Measurements from ENCODE around the gene LTA4H.
"Not testable (repeated sequence)": the region's sequence is repeated elsewhere in the genome, so short reads cannot be mapped to it uniquely, and the experiment has no call there.

LTA4H gene

DNA sequence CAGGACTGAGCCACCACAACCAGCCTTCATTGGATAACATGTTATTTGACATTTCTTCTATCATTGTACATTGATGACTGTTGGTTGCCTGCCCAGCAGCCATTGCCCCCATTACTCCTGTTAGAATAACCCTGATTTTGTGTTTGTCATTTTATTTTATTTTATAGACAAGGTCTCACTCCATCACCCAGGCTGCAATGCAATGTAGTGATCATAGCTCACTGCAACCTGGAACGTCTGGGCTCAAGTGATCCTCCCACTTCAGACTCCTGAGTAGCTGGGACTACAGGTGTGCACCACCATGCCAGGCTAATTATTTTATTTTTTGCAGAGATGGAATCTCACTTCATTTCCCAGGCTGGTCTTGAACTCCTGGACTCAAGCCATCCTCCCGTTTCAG lies 33.2 kb upstream of the LTA4H start:
- Histone ChIP-seq H3K4me3 (ENCODE audit: low read length) (no peak overlapping the region), H2BK120ac (ENCODE audit: low read depth, low read length) (no peak overlapping the region), H3K79me2 (ENCODE audit: control insufficient read depth, insufficient read depth, low read length) (no peaks in the 10 kb centered on the region), H2BK5ac (ENCODE audit: low read length) (no peak overlapping the region), H2BK15ac (replicated peaks; ENCODE audit: low read depth) (no peak overlapping the region), H3K4me2 (ENCODE audit: low read length) (no peak overlapping the region), H3K18ac (ENCODE audit: low read length) (no peak overlapping the region), H3K9ac (ENCODE audit: low read length) (no peak overlapping the region), H3K27me3 (ENCODE audit: insufficient read depth, low read length, poor library complexity) (no peaks in the 10 kb centered on the region), H3K4ac (ENCODE audit: low read depth, low read length) (no peak overlapping the region), H4K5ac (ENCODE audit: low read length) (no peak overlapping the region), H2AK5ac (ENCODE audit: low read length) (no peak overlapping the region), H3K36me3 (ENCODE audit: control insufficient read depth, insufficient read depth, low read length) (no peaks in the 10 kb centered on the region), H3K56ac (ENCODE audit: low read length) (no peak overlapping the region), H3K27ac (ENCODE audit: low read depth, low read length) (no peak overlapping the region), H3K23ac (ENCODE audit: low read length) (no peak overlapping the region), H4K8ac (ENCODE audit: low read depth, low read length) (no peak overlapping the region), H3K4me1 (ENCODE audit: control insufficient read depth, low read depth, low read length) (no peaks in the 10 kb centered on the region), H3K79me1 (ENCODE audit: low read length) (no peaks in the 10 kb centered on the region)
- no peak for DNase-seq
- WGBS (ENCODE audit: extremely low coverage, insufficient coverage, low lambda C conversion rate), result no CpG with 5 or more reads among the region's 2 CpGs

DNA sequence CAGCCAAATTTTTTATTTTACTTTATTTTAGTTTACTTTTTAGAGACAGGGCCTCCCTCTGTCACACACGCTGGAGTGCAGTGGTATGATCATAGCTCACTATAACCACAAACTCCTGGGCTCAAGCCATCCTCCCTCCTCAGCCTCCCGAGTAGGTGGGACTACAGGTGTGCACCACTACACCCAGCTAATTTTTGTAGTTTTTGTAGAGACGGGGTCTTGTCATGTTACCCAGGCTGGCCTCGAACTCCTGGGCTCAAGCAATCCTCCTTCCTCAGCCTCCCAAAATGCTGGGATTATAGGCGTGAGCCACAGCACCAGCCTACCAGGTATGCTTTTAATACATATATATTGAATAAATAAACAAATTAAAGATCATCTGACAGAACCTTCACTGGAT lies 32.7 kb upstream of the LTA4H start:
- H4K5ac ChIP-seq (ENCODE audit: low read length), result no peak overlapping the region
- H3K27me3 ChIP-seq (ENCODE audit: insufficient read depth, low read length, poor library complexity), result no peaks in the 10 kb centered on the region
- no peak overlapping the region for H3K27ac ChIP-seq (ENCODE audit: low read depth, low read length)
- DNase-seq, result no peak
- H2BK15ac ChIP-seq (replicated peaks; ENCODE audit: low read depth), result no peak overlapping the region
- no CpG with 5 or more reads among the region's 5 CpGs for WGBS (ENCODE audit: extremely low coverage, insufficient coverage, low lambda C conversion rate)
- no peak overlapping the region for H4K8ac ChIP-seq (ENCODE audit: low read depth, low read length)
- no peaks in the 10 kb centered on the region for H3K36me3 ChIP-seq (ENCODE audit: control insufficient read depth, insufficient read depth, low read length)
- H3K79me1 ChIP-seq (ENCODE audit: low read length), result no peaks in the 10 kb centered on the region
- H3K79me2 ChIP-seq (ENCODE audit: control insufficient read depth, insufficient read depth, low read length), result no peaks in the 10 kb centered on the region
- H3K23ac ChIP-seq (ENCODE audit: low read length), result no peak overlapping the region
- H3K4ac ChIP-seq (ENCODE audit: low read depth, low read length), result no peak overlapping the region
- H3K18ac ChIP-seq (ENCODE audit: low read length), result no peak overlapping the region
- no peak overlapping the region for H3K4me3 ChIP-seq (ENCODE audit: low read length)
- no peak overlapping the region for H2BK120ac ChIP-seq (ENCODE audit: low read depth, low read length)
- no peaks in the 10 kb centered on the region for H3K4me1 ChIP-seq (ENCODE audit: control insufficient read depth, low read depth, low read length)
- H3K56ac ChIP-seq (ENCODE audit: low read length), result no peak overlapping the region
- no peak overlapping the region for H3K4me2 ChIP-seq (ENCODE audit: low read length)
- no peak overlapping the region for H3K9ac ChIP-seq (ENCODE audit: low read length)
- no peak overlapping the region for H2BK5ac ChIP-seq (ENCODE audit: low read length)
- H2AK5ac ChIP-seq (ENCODE audit: low read length), result no peak overlapping the region

DNA sequence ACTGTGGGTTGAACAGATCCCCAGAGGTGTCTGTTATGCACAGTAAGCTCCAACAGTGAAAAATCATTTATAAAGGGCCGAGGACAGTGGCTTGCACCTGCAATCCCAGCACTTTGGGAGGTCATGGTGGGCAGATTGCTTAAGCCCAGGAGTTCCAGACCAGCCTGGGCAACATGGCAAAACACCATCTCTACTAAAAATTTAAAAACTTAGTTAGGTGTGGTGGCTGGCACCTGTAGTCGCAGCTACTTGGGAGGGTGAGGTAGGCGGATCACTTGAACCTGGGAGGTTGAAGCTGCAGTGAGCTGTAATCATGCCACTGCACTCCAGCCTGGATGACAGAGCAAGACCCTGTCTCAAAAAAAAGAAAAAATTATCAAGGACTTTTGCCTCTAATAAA lies 30.4 kb upstream of the LTA4H start:
- not testable (repeated sequence) for H3K23ac ChIP-seq (ENCODE audit: low read length); H3K4ac ChIP-seq (ENCODE audit: low read depth, low read length); H4K5ac ChIP-seq (ENCODE audit: low read length); H2AK5ac ChIP-seq (ENCODE audit: low read length); H3K4me2 ChIP-seq (ENCODE audit: low read length); H3K27me3 ChIP-seq (ENCODE audit: insufficient read depth, low read length, poor library complexity); H3K27ac ChIP-seq (ENCODE audit: low read depth, low read length); H2BK120ac ChIP-seq (ENCODE audit: low read depth, low read length); H3K79me1 ChIP-seq (ENCODE audit: low read length); DNase-seq; H3K4me3 ChIP-seq (ENCODE audit: low read length); H2BK5ac ChIP-seq (ENCODE audit: low read length); H3K18ac ChIP-seq (ENCODE audit: low read length); H4K8ac ChIP-seq (ENCODE audit: low read depth, low read length); H3K56ac ChIP-seq (ENCODE audit: low read length); H3K79me2 ChIP-seq (ENCODE audit: control insufficient read depth, insufficient read depth, low read length); H3K36me3 ChIP-seq (ENCODE audit: control insufficient read depth, insufficient read depth, low read length); H3K9ac ChIP-seq (ENCODE audit: low read length); H3K4me1 ChIP-seq (ENCODE audit: control insufficient read depth, low read depth, low read length); H2BK15ac ChIP-seq (replicated peaks; ENCODE audit: low read depth)
- WGBS (ENCODE audit: extremely low coverage, insufficient coverage, low lambda C conversion rate), result no CpG with 5 or more reads among the region's 3 CpGs

DNA sequence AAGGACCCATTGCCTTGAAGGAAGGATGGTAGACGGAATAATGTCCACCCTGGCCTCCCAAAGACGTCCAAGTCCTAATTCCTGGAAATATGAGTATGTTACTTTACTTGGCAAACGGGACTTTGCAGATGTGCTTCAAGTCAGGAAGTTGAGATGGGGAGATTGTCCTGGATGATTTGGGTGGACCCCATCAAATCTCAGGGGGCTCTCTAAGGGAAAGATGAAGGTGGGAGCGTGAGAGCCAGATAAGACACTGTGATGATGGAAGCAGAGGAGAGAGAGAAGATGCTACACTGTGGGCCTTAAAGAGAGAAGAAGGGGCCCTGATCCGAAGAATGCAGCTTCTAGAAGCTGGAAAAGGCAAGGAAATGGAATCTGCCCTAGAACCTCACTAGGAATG lies 29.6 kb upstream of the LTA4H start:
- no peak overlapping the region for H3K27ac ChIP-seq (ENCODE audit: low read depth, low read length)
- H4K5ac ChIP-seq (ENCODE audit: low read length), result no peak overlapping the region
- no peak overlapping the region for H3K4me3 ChIP-seq (ENCODE audit: low read length)
- WGBS (ENCODE audit: extremely low coverage, insufficient coverage, low lambda C conversion rate), result no CpG with 5 or more reads among the region's 5 CpGs
- H4K8ac ChIP-seq (ENCODE audit: low read depth, low read length), result no peak overlapping the region
- DNase-seq, result no peak
- H3K79me2 ChIP-seq (ENCODE audit: control insufficient read depth, insufficient read depth, low read length), result no peaks in the 10 kb centered on the region
- no peak overlapping the region for H2BK5ac ChIP-seq (ENCODE audit: low read length)
- no peak overlapping the region for H2BK15ac ChIP-seq (replicated peaks; ENCODE audit: low read depth)
- H3K4ac ChIP-seq (ENCODE audit: low read depth, low read length), result no peak overlapping the region
- no peaks in the 10 kb centered on the region for H3K36me3 ChIP-seq (ENCODE audit: control insufficient read depth, insufficient read depth, low read length)
- no peak overlapping the region for H3K9ac ChIP-seq (ENCODE audit: low read length)
- H3K27me3 ChIP-seq (ENCODE audit: insufficient read depth, low read length, poor library complexity), result no peaks in the 10 kb centered on the region
- no peak overlapping the region for H2BK120ac ChIP-seq (ENCODE audit: low read depth, low read length)
- H3K18ac ChIP-seq (ENCODE audit: low read length), result no peak overlapping the region
- H2AK5ac ChIP-seq (ENCODE audit: low read length), result no peak overlapping the region
- H3K4me1 ChIP-seq (ENCODE audit: control insufficient read depth, low read depth, low read length), result no peaks in the 10 kb centered on the region
- H3K79me1 ChIP-seq (ENCODE audit: low read length), result no peaks in the 10 kb centered on the region
- H3K23ac ChIP-seq (ENCODE audit: low read length), result no peak overlapping the region
- H3K56ac ChIP-seq (ENCODE audit: low read length), result no peak overlapping the region
- H3K4me2 ChIP-seq (ENCODE audit: low read length), result no peak overlapping the region

DNA sequence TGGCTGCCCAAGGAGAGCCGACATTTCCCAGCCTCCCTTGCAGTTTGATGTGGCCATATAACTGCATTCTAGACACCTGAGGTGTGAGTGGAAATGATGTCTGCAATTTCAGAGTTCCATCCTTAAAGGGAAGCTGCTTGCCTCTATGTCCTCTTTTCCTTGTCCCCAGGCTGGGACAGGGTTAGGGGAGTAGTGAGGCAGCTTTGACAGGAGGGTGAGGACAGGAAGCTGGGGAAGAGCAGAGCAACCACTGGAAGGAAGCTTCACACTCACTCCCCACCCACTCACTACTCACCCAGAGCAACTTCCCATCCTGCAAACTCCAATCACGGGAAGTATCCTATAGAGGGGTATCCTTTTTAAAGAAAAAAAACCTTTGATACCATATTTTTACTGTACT lies 28.9 kb upstream of the LTA4H start:
- Histone ChIP-seq H3K9ac (ENCODE audit: low read length) (no peak overlapping the region), H2AK5ac (ENCODE audit: low read length) (no peak overlapping the region), H3K56ac (ENCODE audit: low read length) (no peak overlapping the region), H3K23ac (ENCODE audit: low read length) (no peak overlapping the region), H3K18ac (ENCODE audit: low read length) (no peak overlapping the region), H3K27me3 (ENCODE audit: insufficient read depth, low read length, poor library complexity) (no peaks in the 10 kb centered on the region), H3K36me3 (ENCODE audit: control insufficient read depth, insufficient read depth, low read length) (no peaks in the 10 kb centered on the region), H2BK5ac (ENCODE audit: low read length) (no peak overlapping the region), H3K4me3 (ENCODE audit: low read length) (no peak overlapping the region), H4K8ac (ENCODE audit: low read depth, low read length) (no peak overlapping the region), H3K79me1 (ENCODE audit: low read length) (no peaks in the 10 kb centered on the region), H2BK15ac (replicated peaks; ENCODE audit: low read depth) (no peak overlapping the region), H3K27ac (ENCODE audit: low read depth, low read length) (no peak overlapping the region), H2BK120ac (ENCODE audit: low read depth, low read length) (no peak overlapping the region), H3K4me2 (ENCODE audit: low read length) (no peak overlapping the region), H3K4me1 (ENCODE audit: control insufficient read depth, low read depth, low read length) (no peaks in the 10 kb centered on the region), H4K5ac (ENCODE audit: low read length) (no peak overlapping the region), H3K79me2 (ENCODE audit: control insufficient read depth, insufficient read depth, low read length) (no peaks in the 10 kb centered on the region), H3K4ac (ENCODE audit: low read depth, low read length) (no peak overlapping the region)
- no peak for DNase-seq
- no CpG with 5 or more reads among the region's 2 CpGs for WGBS (ENCODE audit: extremely low coverage, insufficient coverage, low lambda C conversion rate)

DNA sequence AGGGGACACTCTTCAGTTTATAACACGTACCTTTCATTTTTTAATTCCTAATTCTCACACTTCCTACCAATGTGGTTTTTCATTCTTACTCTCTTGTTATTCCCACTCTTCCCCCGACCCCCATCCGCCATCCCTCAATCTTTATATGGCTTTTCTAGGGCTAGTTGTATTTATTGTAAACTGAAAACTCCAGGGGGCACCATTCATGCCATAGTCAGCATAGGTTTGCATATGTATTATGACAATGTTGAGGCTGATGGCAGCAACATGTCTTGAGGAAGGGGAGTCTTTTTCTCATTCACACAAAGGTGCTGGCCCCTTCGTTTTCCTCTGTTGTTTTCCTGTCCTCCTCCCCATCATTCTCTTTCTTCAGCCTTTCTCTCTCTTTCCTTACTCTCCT lies 27.7 kb upstream of the LTA4H start:
- Histone ChIP-seq H3K79me1 (ENCODE audit: low read length) (no peaks in the 10 kb centered on the region), H3K27me3 (ENCODE audit: insufficient read depth, low read length, poor library complexity) (no peaks in the 10 kb centered on the region), H2AK5ac (ENCODE audit: low read length) (no peak overlapping the region), H4K8ac (ENCODE audit: low read depth, low read length) (no peak overlapping the region), H3K18ac (ENCODE audit: low read length) (no peak overlapping the region), H3K23ac (ENCODE audit: low read length) (no peak overlapping the region), H2BK5ac (ENCODE audit: low read length) (no peak overlapping the region), H2BK15ac (replicated peaks; ENCODE audit: low read depth) (no peak overlapping the region), H3K79me2 (ENCODE audit: control insufficient read depth, insufficient read depth, low read length) (no peaks in the 10 kb centered on the region), H3K36me3 (ENCODE audit: control insufficient read depth, insufficient read depth, low read length) (no peaks in the 10 kb centered on the region), H3K9ac (ENCODE audit: low read length) (no peak overlapping the region), H3K4me1 (ENCODE audit: control insufficient read depth, low read depth, low read length) (no peaks in the 10 kb centered on the region), H3K4me2 (ENCODE audit: low read length) (no peak overlapping the region), H3K4ac (ENCODE audit: low read depth, low read length) (no peak overlapping the region), H3K56ac (ENCODE audit: low read length) (no peak overlapping the region), H3K27ac (ENCODE audit: low read depth, low read length) (no peak overlapping the region), H2BK120ac (ENCODE audit: low read depth, low read length) (no peak overlapping the region), H3K4me3 (ENCODE audit: low read length) (no peak overlapping the region), H4K5ac (ENCODE audit: low read length) (no peak overlapping the region)
- WGBS (ENCODE audit: extremely low coverage, insufficient coverage, low lambda C conversion rate), result no CpG with 5 or more reads among the region's 4 CpGs
- DNase-seq, result no peak
